Measurements from ENCODE around the gene CA11.

DNA sequence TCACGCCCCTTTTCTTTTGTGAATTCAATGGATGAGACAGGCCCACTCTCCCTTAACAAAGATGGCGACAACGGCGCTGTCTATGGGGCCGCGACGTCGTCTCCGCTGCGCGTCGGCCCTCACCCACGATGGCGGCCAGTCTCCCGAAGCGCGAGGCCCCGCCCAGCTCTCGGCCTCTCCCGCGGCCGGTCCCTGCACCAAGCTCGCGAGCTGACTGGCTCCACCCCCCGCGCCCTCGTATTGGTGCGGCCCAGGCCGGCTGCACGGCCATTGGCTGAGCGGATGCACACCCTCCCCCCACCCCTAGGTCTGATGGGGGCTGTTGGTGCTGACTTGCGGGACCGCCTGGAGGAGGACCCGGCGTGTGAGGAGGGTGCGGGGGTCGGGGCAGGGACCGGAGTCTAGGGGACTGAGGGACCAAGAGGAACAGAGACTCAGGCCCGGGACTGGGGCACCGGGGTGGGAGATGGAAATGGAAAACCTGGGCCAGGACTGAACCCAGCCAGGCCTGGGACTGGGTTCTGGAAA, 21.9 kb downstream of the CA11 start:
- TF ChIP-seq, protein P1, sequence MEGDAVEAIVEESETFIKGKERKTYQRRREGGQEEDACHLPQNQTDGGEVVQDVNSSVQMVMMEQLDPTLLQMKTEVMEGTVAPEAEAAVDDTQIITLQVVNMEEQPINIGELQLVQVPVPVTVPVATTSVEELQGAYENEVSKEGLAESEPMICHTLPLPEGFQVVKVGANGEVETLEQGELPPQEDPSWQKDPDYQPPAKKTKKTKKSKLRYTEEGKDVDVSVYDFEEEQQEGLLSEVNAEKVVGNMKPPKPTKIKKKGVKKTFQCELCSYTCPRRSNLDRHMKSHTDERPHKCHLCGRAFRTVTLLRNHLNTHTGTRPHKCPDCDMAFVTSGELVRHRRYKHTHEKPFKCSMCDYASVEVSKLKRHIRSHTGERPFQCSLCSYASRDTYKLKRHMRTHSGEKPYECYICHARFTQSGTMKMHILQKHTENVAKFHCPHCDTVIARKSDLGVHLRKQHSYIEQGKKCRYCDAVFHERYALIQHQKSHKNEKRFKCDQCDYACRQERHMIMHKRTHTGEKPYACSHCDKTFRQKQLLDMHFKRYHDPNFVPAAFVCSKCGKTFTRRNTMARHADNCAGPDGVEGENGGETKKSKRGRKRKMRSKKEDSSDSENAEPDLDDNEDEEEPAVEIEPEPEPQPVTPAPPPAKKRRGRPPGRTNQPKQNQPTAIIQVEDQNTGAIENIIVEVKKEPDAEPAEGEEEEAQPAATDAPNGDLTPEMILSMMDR (IDR thresholded peaks at IDR 0.05 in 4 of 5, conservative IDR thresholded peaks at IDR 0.05 in 1 of 5): peak in 2 of 5 experiments; percentile 7 to 15
- peak in 1 of 2 donors; percentile 74 for TF ChIP-seq POLR2A (IDR thresholded peaks at IDR 0.05)
